Liver (tissue), 9 donors: ENCODE results near the gene ABCC2. TPM values are rescaled to one million over a fixed set of nuclear protein-coding genes. Genes with fewer than 3 reads are reported as not detected.

Source experiments
- DNase-seq: peaks from one replicate; pipeline ENCODE4 v3.0.0-alpha.2; 2017; ENCODE audit warnings: low spot score
- H3K27ac ChIP-seq, 2 donors: one replicate each; pipeline ENCODE4 v1.7.0; 2013; ENCODE audit warnings: inconsistent platforms in 2 of 2, low read length in 2 of 2, control low read depth in 1 of 2, low read depth in 1 of 2, mild to moderate bottlenecking in 1 of 2
- H3K27me3 ChIP-seq, 4 donors: one replicate each; pipeline versions ENCODE4 v1.6.1 to v1.7.0; 2013; ENCODE audit warnings: low read length in 3 of 4, inconsistent platforms in 1 of 4, mild to moderate bottlenecking in 1 of 4, moderate library complexity in 1 of 4; ENCODE audit not compliant: control insufficient read depth in 4 of 4, insufficient read depth in 4 of 4
- H3K36me3 ChIP-seq, 4 donors: one replicate each; pipeline versions ENCODE4 v1.6.1 to v1.7.0; 2013; ENCODE audit warnings: low read length in 3 of 4, mild to moderate bottlenecking in 3 of 4, low read depth in 1 of 4, moderate library complexity in 1 of 4; ENCODE audit not compliant: control insufficient read depth in 4 of 4, insufficient read depth in 3 of 4
- H3K4me1 ChIP-seq, 4 donors: one replicate each; pipeline versions ENCODE4 v1.6.1 to v1.7.0; 2013; ENCODE audit warnings: low read length in 3 of 4, mild to moderate bottlenecking in 3 of 4, moderate library complexity in 1 of 4; ENCODE audit not compliant: control insufficient read depth in 4 of 4, insufficient read depth in 4 of 4
- H3K4me3 ChIP-seq, 3 donors: one replicate each; pipeline versions ENCODE4 v1.6.1 to v1.7.0; 2013; ENCODE audit warnings: low read length in 3 of 3, control low read depth in 1 of 3, low read depth in 1 of 3, mild to moderate bottlenecking in 1 of 3
- H3K9ac ChIP-seq, 2 donors: one replicate each; pipeline ENCODE4 v1.7.0; 2013; ENCODE audit warnings: low read length in 2 of 2, mild to moderate bottlenecking in 2 of 2, moderate library complexity in 2 of 2, control low read depth in 1 of 2, low read depth in 1 of 2
- H3K9me3 ChIP-seq, 4 donors: one replicate each; pipeline versions ENCODE4 v1.6.1 to v1.7.0; 2013; ENCODE audit warnings: low read length in 3 of 4; ENCODE audit not compliant: control insufficient read depth in 4 of 4
- ATF3 ChIP-seq: IDR thresholded peaks from 2 replicates; pipeline ENCODE4 v1.6.1; 2016; ENCODE audit warnings: antibody characterized with exemption
- CTCF ChIP-seq: fragments of 150-350 bp; IDR thresholded peaks from 2 replicates; pipeline ENCODE4 v1.5.1; 2017; ENCODE audit warnings: improper control_type of control experiment, low read depth, low read length; ENCODE audit not compliant: missing input control
- EGR1 ChIP-seq, 2 donors: IDR thresholded peaks; 2 replicates each; pipeline ENCODE4 v1.6.1; 2016 to 2018; ENCODE audit warnings: antibody characterized with exemption in 2 of 2, low read depth in 2 of 2
- FOXA1 ChIP-seq: IDR thresholded peaks from 2 replicates; pipeline ENCODE4 v1.6.1; 2016; ENCODE audit warnings: antibody characterized with exemption
- FOXA2 ChIP-seq: IDR thresholded peaks from 2 replicates; pipeline ENCODE4 v1.6.1; 2016; ENCODE audit warnings: antibody characterized with exemption
- GABPA ChIP-seq, 2 donors: IDR thresholded peaks in 1 of 2; conservative IDR thresholded peaks in 1 of 2; 2 replicates each; pipeline ENCODE4 v1.6.1; 2016; ENCODE audit warnings: antibody characterized with exemption in 2 of 2, mild to moderate bottlenecking in 1 of 2, moderate library complexity in 1 of 2
- HNF4G ChIP-seq: IDR thresholded peaks from 2 replicates; pipeline ENCODE4 v1.6.1; 2016; ENCODE audit warnings: antibody characterized with exemption
- JUND ChIP-seq, 2 donors: IDR thresholded peaks; 2 replicates each; pipeline ENCODE4 v1.6.1; 2016; ENCODE audit warnings: antibody characterized with exemption in 2 of 2
- MAX ChIP-seq: IDR thresholded peaks from 2 replicates; pipeline ENCODE4 v1.6.1; 2016; ENCODE audit warnings: antibody characterized with exemption
- NR2F2 ChIP-seq: IDR thresholded peaks from 2 replicates; pipeline ENCODE4 v1.6.1; 2016; ENCODE audit warnings: antibody characterized with exemption
- RAD21 ChIP-seq, 2 donors: IDR thresholded peaks; 2 replicates each; pipeline ENCODE4 v1.6.1; 2016; ENCODE audit warnings: antibody characterized with exemption in 2 of 2, mild to moderate bottlenecking in 2 of 2
- REST ChIP-seq: IDR thresholded peaks from 2 replicates; pipeline ENCODE4 v1.6.1; 2016; ENCODE audit warnings: antibody characterized with exemption, mild to moderate bottlenecking
- RXRA ChIP-seq, 2 donors: IDR thresholded peaks; 2 replicates each; pipeline ENCODE4 v1.6.1; 2017 to 2018; ENCODE audit warnings: antibody characterized with exemption in 2 of 2, mild to moderate bottlenecking in 1 of 2
- SP1 ChIP-seq: IDR thresholded peaks from 2 replicates; pipeline ENCODE4 v1.6.1; 2018; ENCODE audit warnings: antibody characterized with exemption, mild to moderate bottlenecking
- TAF1 ChIP-seq: conservative IDR thresholded peaks from 2 replicates; pipeline ENCODE4 v1.6.1; 2016; ENCODE audit warnings: antibody characterized with exemption, mild to moderate bottlenecking
- YY1 ChIP-seq: IDR thresholded peaks from 2 replicates; pipeline ENCODE4 v1.6.1; 2016; ENCODE audit warnings: antibody characterized with exemption, mild to moderate bottlenecking
- ZBTB33 ChIP-seq: IDR thresholded peaks from 2 replicates; pipeline ENCODE4 v1.6.1; 2016; ENCODE audit warnings: antibody characterized with exemption
- WGBS: extraction: QIAGEN DNeasy Blood & Tissue Kit; methylation state at CpG from one replicate; pipeline ENCODE4 v1.1.7; 2013; 5-methylcytosine and 5-hydroxymethylcytosine counted together
- polyA plus RNA-seq, 2 donors: library from polyadenylated mRNA; stranded (reverse) in 1 of 2; unstranded in 1 of 2; fragments of 200-250 nt in 1 of 2; fragments of >200 nt in 1 of 2; fragmentation: Nextera tagmentation in 1 of 2; extraction: Ambion mirVana in 1 of 2; gene quantifications; one replicate each; pipeline versions ENCODE4 v1.2.1 to v1.2.3, GENCODE V29; 2013 to 2015
- total RNA-seq, 2 donors: library from RNA; depleted of rRNA; stranded (reverse); fragments of >200 nt; gene quantifications; one replicate each; pipeline ENCODE4 v1.2.3, GENCODE V29; 2014
- donor health status: healthy.
- donor health status: healthy.
- donor health status: healthy.
- donor health status: healthy.
- donor health status: healthy.

ABCC2 gene
- total and polyA plus RNA-seq, 4 donors, result 45.6 to 234 (median 70.1) TPM

GRCh38 chr10:99881371-99881770 lies 98.9 kb downstream of the ABCC2 start:
- H3K27ac ChIP-seq, result no peak overlapping the region
- H3K4me1 ChIP-seq, result peaks cover 0 to 7% (median 4%) of the 10 kb centered on the region in 4 donors

GRCh38 chr10:99883523-99883922 lies 101.1 kb downstream of the ABCC2 start:
- no peak overlapping the region for H3K27ac ChIP-seq
- no peak overlapping the region for H3K9ac ChIP-seq
- WGBS, result 68% methylated on average over 2 of the region's 2 CpGs
- H3K9me3 ChIP-seq, result no peaks in the 10 kb centered on the region
- H3K36me3 ChIP-seq, result peaks cover 20 to 86% (median 69%) of the 10 kb centered on the region in 4 donors
- no peaks in the 10 kb centered on the region for H3K27me3 ChIP-seq
- DNase-seq, result no peak
- peaks cover 0 to 5% (median under 1%) of the 10 kb centered on the region in 4 donors for H3K4me1 ChIP-seq
- H3K4me3 ChIP-seq, result no peak overlapping the region
- TF ChIP-seq ATF3 (no peak), TAF1 (no peak), FOXA2 (no peak), RXRA (IDR thresholded peaks at IDR 0.05) (no peak), MAX (no peak), HNF4G (no peak), NR2F2 (no peak), ZBTB33 (no peak), JUND (IDR thresholded peaks at IDR 0.05) (no peak), GABPA (IDR thresholded peaks at IDR 0.05 in 1 of 2, conservative IDR thresholded peaks at IDR 0.05 in 1 of 2) (no peak), EGR1 (IDR thresholded peaks at IDR 0.05; ENCODE audit: low read depth in 2 of 2) (no peak)

More at GRCh38 chr10:99881371-99881770, 98.9 kb downstream of the ABCC2 start:
- no peak for DNase-seq
- 93% methylated on average over 5 of the region's 5 CpGs for WGBS
- H3K9ac ChIP-seq, result no peak overlapping the region
- peaks cover 23 to 87% (median 70%) of the 10 kb centered on the region in 4 donors for H3K36me3 ChIP-seq
- H3K4me3 ChIP-seq, result no peak overlapping the region
- no peaks in the 10 kb centered on the region for H3K27me3 ChIP-seq
- TF ChIP-seq FOXA2, result no peak
- no peak for TF ChIP-seq GABPA (IDR thresholded peaks at IDR 0.05 in 1 of 2, conservative IDR thresholded peaks at IDR 0.05 in 1 of 2)
- TF ChIP-seq RAD21 (IDR thresholded peaks at IDR 0.05), result no peak
- no peak for TF ChIP-seq NR2F2
- TF ChIP-seq SP1, result no peak
- TF ChIP-seq JUND (IDR thresholded peaks at IDR 0.05), result no peak
- no peak for TF ChIP-seq TAF1
- TF ChIP-seq FOXA1, result no peak
- TF ChIP-seq MAX, result no peak
- no peaks in the 10 kb centered on the region for H3K9me3 ChIP-seq

- no peak overlapping the region for H3K27ac ChIP-seq
- 87% methylated on average over 4 of the region's 4 CpGs for WGBS
- TF ChIP-seq YY1 (no peak), FOXA1 (no peak), ATF3 (no peak), TAF1 (no peak), CTCF (no peak), REST (no peak), RXRA (IDR thresholded peaks at IDR 0.05) (no peak), FOXA2 (no peak), RAD21 (IDR thresholded peaks at IDR 0.05) (no peak), JUND (IDR thresholded peaks at IDR 0.05) (no peak), MAX (no peak)
Measured at GRCh38 chr10:99888622-99889021, 106.2 kb downstream of the ABCC2 start.

More at GRCh38 chr10:99888622-99889021, 106.2 kb downstream of the ABCC2 start:
- DNase-seq, result no peak
- Histone ChIP-seq H3K4me1 (peaks cover 0 to 4% (median 0%) of the 10 kb centered on the region in 4 donors), H3K9ac (no peak overlapping the region), H3K9me3 (no peaks in the 10 kb centered on the region), H3K36me3 (peaks cover 17 to 69% (median 42%) of the 10 kb centered on the region in 4 donors), H3K27me3 (no peaks in the 10 kb centered on the region), H3K4me3 (no peak overlapping the region)
